RWPE1 (cell line): ENCODE results near the gene SIGLEC14.

Source experiments
- CTCF ChIA-PET: fragments of 350-600 bp; sonication (Branson Sonifier 250); formaldehyde crosslinking; extraction: SDS; loops from one replicate; lab custom pipeline; 2021; lab: Yijun Ruan, JAX
- POLR2A ChIA-PET: fragments of 400-600 bp; formaldehyde crosslinking; extraction: SDS; loops from one replicate; lab custom pipeline; 2020; ENCODE audit warnings: antibody characterized with exemption; ENCODE audit not compliant: low non-redundant PET; lab: Yijun Ruan, JAX
- DNase-seq: peaks from one replicate; pipeline ENCODE4 v3.0.0; 2012; ENCODE audit warnings: low spot score
- H3K27ac ChIP-seq: fragments of 450-650 bp; 2 replicates; pipeline ENCODE4 v1.5.1; 2017
- CTCF ChIP-seq: fragments of 450-650 bp; conservative IDR thresholded peaks from 2 replicates; pipeline ENCODE4 v1.5.1; 2017; ENCODE audit warnings: low read depth, mild to moderate bottlenecking

Gene SIGLEC14

DNA sequence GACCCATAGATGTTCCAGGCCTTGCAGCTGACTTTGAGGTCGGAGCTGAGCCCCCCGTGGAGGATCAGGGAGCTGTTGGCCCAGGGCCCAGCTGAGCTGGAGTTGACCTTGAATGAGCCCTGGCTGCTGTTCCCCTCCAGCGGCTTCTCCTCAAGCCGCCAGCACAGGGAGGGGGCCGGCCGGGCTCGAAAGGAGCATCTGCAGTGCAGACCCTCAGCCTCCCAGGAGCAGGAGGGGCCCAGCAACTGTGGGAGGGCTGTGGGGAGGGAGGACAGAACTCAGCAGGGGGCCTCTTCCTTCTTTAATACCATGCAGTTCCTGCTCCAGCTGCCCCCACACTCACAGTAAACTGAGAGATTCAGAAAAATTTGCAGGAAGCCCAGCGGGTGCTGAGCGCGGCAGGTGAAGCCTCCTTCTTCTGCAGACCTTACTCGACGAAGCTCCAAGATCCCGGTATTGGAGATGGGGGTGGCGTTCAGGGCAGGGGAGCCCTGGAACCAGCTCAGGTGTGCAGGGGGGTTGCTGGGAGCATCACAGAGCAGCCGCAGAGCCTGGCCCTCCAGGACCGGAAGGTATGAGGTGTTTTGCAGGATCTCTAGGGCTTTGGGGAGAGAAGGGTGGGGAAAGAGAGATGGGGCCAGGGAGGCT lies 19.0 kb downstream of the SIGLEC14 start:
- no peak overlapping the region for H3K27ac ChIP-seq
- DNase-seq, result no peak
- ChIA-PET CTCF (no interaction called here), POLR2A (no interaction called here)
- TF ChIP-seq CTCF, result no peak

GRCh38 chr19:51626675-51627074 lies 19.9 kb downstream of the SIGLEC14 start:
- ChIA-PET CTCF (interaction anchor here (0.6 to 0.7 kb wide), 2 partner anchors 87 to 205 kb away, joined by 3 read pairs; no protein-coding TSS in a partner anchor), POLR2A (no interaction called here)
- DNase-seq, result no peak
- no peak for TF ChIP-seq CTCF
- no peak overlapping the region for H3K27ac ChIP-seq

- POLR2A ChIA-PET, result no interaction called here
- DNase-seq, result no peak
- CTCF ChIA-PET, result no interaction called here
- H3K27ac ChIP-seq, result no peak overlapping the region
- TF ChIP-seq CTCF, result no peak
These were observed 25.4 kb downstream of the SIGLEC14 start for GRCh38 chr19:51621178-51621577.

GRCh38 chr19:51615991-51616390 lies 30.6 kb downstream of the SIGLEC14 start:
- ChIA-PET CTCF (interaction anchor here (0.6 kb wide), 1 partner anchor 506 kb away, joined by 3 read pairs; no protein-coding TSS in a partner anchor), POLR2A (no interaction called here)
- no peak overlapping the region for H3K27ac ChIP-seq
- DNase-seq, result no peak
- no peak for TF ChIP-seq CTCF

- TF ChIP-seq CTCF, result no peak
- ChIA-PET CTCF (no interaction called here), POLR2A (no interaction called here)
- no peak for DNase-seq
- H3K27ac ChIP-seq, result no peak overlapping the region
These were observed 31.8 kb downstream of the SIGLEC14 start for GRCh38 chr19:51614789-51615188.

GRCh38 chr19:51610576-51610975 lies 36.0 kb downstream of the SIGLEC14 start:
- H3K27ac ChIP-seq, result no peak overlapping the region
- CTCF ChIA-PET, result no interaction called here
- DNase-seq, result no peak
- POLR2A ChIA-PET, result no interaction called here
- TF ChIP-seq CTCF, result no peak
